GM21381 (cell line): Measurements from ENCODE around the gene RUFY2.
"Not testable (repeated sequence)": the region's sequence is repeated elsewhere in the genome, so short reads cannot be mapped to it uniquely, and the experiment has no call there.

ENCODE experiments used
- ATAC-seq: cut with Tn5 transposase; IDR thresholded peaks from one replicate; pipeline ENCODE4 v1.9.1; 2021; ENCODE audit warnings: mild to moderate bottlenecking, moderate library complexity; ENCODE audit not compliant: unreplicated experiment

RUFY2 gene

DNA sequence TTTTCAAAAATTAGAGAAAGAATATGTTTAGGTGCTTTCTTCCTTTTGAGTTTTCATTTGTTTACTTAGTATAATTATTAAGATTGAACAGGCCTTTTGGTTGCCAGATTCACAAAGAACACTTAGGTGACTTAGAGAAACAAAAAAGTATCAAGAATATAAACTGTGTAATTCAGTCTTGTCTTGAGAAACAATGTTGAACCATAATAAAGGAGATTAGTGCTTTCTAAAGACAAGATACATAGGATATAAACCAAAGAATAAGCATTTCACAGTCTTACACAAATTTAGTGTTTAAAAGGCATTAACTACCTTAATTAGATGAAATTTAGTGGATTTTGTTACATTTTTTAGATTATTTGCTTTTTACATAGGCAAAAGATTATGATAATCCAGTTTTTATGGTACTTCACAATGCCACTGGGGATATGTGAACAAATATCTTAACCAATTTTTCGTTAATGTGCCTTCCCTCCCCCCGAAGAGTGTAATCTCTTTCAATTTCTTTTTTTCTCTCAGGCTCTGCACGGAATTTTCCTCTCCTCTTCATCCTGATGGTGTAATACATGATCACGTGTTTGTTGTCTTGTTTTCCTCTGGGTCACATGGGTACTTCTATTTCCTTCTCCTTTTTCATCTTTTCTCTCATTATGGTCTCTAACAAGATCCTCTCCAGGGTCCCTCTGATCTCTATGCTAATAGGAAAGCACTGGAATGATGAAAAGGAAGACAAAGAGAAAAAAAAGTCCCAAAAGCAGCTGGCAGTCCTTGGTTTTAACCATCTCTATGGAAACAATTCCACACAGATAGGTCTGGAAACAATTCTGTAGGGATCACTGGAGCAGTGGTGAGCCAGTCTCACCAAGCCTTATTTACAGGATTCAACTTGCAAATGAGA is 78.9 kb downstream of the RUFY2 start:
- ATAC-seq, result no peak

- not testable (repeated sequence) for ATAC-seq
Measured at GRCh38 chr10:68324396-68324795, 82.7 kb downstream of the RUFY2 start.

DNA sequence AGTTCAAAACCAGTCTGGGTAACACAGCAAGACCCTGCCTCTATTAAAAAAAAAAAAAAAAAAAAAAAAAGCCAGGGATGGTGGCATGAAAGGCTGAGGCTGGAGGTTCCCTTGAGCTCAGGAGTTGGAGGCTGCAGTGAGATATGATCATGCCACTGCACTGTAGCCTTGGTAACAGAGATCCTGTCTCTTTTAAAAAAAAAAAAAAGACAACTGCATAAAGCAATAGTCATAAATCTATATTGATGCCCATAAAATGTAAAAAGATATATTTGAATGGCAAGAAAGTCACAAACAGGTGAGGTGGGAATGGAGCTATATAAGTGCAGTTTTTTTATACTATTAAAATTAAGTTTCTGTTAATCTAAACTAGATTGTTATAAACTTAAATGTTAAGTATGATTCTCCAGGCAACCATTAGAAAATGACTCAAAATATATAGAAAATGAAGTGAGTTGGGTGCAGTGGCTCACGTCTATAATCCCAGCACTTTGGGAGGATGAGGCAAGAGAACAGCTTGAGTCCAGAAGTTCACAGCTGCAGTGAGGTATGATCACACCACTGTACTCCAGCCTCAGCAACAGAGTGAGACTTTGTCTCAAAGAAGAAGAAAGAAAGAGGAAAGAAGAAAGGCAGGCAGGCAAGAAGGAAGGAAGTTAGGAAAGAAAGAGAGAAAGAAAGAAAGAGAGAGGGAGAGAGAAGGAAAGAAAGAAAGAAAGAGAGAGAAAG is 88.6 kb downstream of the RUFY2 start:
- ATAC-seq, result no peak

DNA sequence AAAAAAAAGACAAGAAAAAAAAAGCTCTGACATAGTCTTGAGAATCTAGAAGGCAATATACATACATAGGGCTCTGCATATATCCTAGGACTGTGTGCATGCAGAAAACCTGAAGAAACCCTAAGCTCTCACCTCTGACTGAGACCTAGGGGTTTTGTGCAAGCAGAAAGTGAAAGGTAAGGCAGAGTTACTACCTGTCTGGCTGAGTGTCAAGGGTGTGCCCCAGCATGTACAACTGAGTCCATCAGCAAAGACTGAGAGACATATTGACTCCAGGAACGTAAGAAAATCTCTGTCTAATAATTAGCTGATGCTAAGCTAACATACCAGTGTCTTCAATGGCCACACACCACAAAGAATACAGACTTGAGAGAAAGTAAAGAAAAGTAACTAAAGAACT is 91.5 kb downstream of the RUFY2 start:
- no peak for ATAC-seq

DNA sequence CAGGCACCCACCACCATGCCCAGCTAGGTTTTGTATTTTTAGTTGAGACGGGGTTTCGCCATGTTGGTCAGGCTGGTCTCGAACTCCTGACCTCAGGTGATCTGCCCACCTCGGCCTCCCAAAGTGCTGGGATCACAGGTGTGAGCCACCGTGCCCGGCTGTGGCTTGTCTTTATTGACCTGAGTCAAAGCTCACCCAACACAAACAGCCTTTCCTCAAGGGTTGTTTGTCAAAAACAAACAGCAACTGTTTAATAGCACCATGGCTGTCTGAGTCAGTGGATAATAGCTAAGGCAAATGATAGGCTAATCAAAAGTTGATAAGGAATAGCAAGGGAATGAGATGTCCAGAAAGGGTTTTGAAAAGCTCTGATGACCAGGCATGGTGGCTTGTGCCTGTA is 92.1 kb downstream of the RUFY2 start:
- ATAC-seq, result not testable (repeated sequence)

GRCh38 chr10:68310531-68310930 is 96.5 kb downstream of the RUFY2 start:
- ATAC-seq, result no peak

- no peak for ATAC-seq
Measured at GRCh38 chr10:68305854-68306253, 101.2 kb downstream of the RUFY2 start.

GRCh38 chr10:68303849-68304412 is 103.1 kb downstream of the RUFY2 start:
- no peak for ATAC-seq

DNA sequence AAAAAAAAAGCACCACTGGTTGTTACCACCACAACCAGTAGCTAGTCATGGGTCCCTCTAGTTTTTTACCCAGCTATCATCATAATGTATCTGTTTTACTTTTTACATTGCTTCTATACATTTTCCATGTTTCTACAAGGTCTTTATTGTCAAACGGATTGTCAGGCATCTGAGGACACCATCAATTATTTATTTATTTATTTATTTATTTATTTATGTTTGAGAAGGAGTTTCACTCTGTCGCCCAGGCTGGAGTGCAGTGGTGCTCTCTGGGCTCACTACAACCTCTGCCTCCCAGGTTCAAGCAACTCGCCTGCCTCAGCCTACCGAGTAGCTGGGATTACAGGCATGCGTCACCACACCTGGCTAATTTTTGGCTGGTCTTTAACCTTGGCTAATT is 104.2 kb downstream of the RUFY2 start:
- no peak for ATAC-seq

- no peak for ATAC-seq
Measured at GRCh38 chr10:68302503-68302823, 104.6 kb downstream of the RUFY2 start.

DNA sequence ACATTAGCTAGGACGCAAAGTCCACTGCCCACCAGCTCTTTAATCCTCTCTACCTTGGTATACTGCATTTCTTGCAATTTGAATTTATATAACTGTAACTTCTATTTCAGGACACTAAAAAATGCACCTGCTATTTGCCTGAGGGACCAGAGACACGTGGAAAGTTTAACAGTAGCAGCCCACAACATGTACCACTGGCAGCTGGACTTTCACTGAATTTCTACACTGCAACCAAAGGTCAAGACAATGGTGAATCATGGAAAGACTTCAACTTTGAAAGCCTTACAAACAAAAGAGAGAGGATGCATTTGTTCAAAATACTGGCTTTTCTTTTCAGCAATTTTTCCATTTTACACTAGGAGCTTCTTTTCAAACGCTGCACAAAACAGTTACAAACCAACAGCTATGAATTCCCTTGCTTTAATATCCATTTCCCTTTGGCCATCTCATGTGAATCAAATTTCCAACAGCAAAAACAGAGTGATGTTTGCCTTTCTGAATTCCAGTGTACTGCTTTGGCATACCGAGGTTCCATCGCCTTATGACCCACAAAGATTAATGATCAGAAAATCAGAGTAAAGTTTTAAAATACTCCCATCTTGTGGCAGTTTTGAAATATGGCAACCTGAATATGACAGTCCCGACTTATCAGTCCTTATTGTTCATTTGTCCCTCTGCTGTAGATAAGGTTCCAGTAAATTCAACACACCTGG is 105.1 kb downstream of the RUFY2 start:
- ATAC-seq, result no peak

DNA sequence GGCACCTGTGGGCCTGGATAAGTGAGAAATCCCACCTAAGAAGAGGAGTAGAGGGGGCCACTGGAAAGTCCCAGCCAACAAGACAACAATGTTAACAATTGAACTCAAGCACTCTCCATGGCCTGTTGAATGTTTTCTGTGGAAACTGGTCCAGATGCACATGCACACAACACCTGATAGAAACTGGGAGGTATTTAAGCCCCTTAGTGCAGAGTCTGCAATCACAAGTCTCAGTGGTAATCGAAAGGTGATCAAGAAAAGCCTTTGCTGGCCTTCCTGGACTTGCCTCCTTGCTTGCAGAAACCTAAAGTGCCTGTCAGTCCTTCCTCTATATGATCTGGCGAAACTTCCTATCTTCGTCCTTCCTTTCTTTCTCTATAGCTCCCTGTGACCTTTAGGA is 105.8 kb downstream of the RUFY2 start:
- no peak for ATAC-seq

- ATAC-seq, result no peak
Measured at GRCh38 chr10:68296843-68297663, 110.0 kb downstream of the RUFY2 start.
